Measurements from ENCODE around the gene STK32A.

The STK32A gene

DNA sequence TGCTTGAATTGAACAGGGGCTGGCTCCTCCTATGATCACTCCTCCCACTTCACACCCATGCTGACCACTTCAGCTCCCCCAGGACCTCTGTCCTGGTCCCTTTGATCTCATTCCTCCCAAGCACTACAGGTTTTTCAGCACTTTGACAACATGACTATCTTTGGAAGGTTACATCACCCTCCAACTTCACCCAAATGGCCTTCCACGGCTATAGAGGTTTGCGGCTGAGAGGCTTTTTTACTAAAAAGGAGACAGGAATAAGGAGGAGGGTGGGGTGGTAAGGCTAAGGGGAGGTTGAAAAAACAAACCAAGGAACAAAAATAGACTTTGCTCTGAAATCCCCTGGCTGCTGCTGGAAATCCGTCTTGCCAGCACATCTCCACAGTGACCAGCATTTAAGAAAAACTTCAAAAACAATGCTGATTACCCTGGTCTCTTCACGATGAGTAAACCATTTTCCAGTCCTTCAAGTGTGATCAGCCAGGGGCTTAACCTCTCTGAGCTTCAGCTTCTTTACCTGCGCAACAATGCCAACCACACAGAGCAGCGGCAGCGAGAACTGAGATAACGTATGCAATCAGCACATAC lies 172.4 kb downstream of the STK32A start:
- Histone ChIP-seq H3K4me3 (ENCODE audit: low read depth in 1 of 2, low read length in 2 of 2) (no peak overlapping the region), H3K27ac (ENCODE audit: low read length) (no peak overlapping the region), H3K79me2 (ENCODE audit: insufficient read depth, low read length) (no peaks in the 10 kb centered on the region), H3K9ac (ENCODE audit: low read depth, low read length) (no peak overlapping the region), H3K27me3 (ENCODE audit: insufficient read depth, low read length, poor library complexity) (no peaks in the 10 kb centered on the region), H3K4me1 (ENCODE audit: insufficient read depth, low read length) (no peaks in the 10 kb centered on the region), H3K9me3 (ENCODE audit: insufficient read depth, low read length, severe bottlenecking) (no peaks in the 10 kb centered on the region), H3K4me2 (ENCODE audit: insufficient read depth, low read length) (no peak overlapping the region), H4K20me1 (ENCODE audit: insufficient read depth, low read length) (no peaks in the 10 kb centered on the region), H3K36me3 (ENCODE audit: insufficient read depth, low read length) (no peaks in the 10 kb centered on the region), H2AFZ (ENCODE audit: low read depth, low read length) (no peak overlapping the region)
- TF ChIP-seq, protein P1, sequence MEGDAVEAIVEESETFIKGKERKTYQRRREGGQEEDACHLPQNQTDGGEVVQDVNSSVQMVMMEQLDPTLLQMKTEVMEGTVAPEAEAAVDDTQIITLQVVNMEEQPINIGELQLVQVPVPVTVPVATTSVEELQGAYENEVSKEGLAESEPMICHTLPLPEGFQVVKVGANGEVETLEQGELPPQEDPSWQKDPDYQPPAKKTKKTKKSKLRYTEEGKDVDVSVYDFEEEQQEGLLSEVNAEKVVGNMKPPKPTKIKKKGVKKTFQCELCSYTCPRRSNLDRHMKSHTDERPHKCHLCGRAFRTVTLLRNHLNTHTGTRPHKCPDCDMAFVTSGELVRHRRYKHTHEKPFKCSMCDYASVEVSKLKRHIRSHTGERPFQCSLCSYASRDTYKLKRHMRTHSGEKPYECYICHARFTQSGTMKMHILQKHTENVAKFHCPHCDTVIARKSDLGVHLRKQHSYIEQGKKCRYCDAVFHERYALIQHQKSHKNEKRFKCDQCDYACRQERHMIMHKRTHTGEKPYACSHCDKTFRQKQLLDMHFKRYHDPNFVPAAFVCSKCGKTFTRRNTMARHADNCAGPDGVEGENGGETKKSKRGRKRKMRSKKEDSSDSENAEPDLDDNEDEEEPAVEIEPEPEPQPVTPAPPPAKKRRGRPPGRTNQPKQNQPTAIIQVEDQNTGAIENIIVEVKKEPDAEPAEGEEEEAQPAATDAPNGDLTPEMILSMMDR (IDR thresholded peaks at IDR 0.05; ENCODE audit: borderline replicate concordance, extremely low read depth, low read length, poor library complexity, severe bottlenecking) = no peak
- TF ChIP-seq EZH2 (IDR thresholded peaks at IDR 0.05; ENCODE audit: borderline replicate concordance, low read depth, low read length, severe bottlenecking) = no peak
- ATAC-seq (ENCODE audit: insufficient read depth, low read depth) (no peak), DNase-seq (no peak)

DNA sequence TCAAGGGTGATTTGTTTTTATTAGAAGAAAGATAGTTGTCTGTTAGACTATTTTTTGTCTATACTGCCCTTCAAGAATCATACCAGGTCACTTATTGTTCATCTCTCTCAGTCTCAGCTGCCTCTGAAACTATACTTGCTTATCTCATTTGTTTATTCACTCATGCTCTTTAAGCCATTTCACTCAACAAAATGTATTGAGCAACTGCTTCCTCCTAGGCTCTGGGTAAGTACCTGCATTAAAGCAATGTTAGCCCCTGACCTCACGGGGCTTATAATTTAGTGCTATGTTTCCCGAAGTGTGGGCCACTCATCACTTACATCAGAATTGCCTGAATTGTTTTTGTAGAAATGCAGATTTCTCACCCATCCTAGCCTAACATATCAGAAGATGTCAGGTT lies 174.2 kb downstream of the STK32A start:
- no peaks in the 10 kb centered on the region for H4K20me1 ChIP-seq (ENCODE audit: insufficient read depth, low read length)
- no peaks in the 10 kb centered on the region for H3K4me1 ChIP-seq (ENCODE audit: insufficient read depth, low read length)
- no peak overlapping the region for H3K9ac ChIP-seq (ENCODE audit: low read depth, low read length)
- no peaks in the 10 kb centered on the region for H3K36me3 ChIP-seq (ENCODE audit: insufficient read depth, low read length)
- H3K27me3 ChIP-seq (ENCODE audit: insufficient read depth, low read length, poor library complexity) = no peaks in the 10 kb centered on the region
- ATAC-seq (ENCODE audit: insufficient read depth, low read depth) (no peak), DNase-seq (no peak)
- no peak for TF ChIP-seq EZH2 (IDR thresholded peaks at IDR 0.05; ENCODE audit: borderline replicate concordance, low read depth, low read length, severe bottlenecking)
- TF ChIP-seq, protein P1 (IDR thresholded peaks at IDR 0.05; ENCODE audit: borderline replicate concordance, extremely low read depth, low read length, poor library complexity, severe bottlenecking) = no peak
- H3K27ac ChIP-seq (ENCODE audit: low read length) = no peak overlapping the region
- H3K9me3 ChIP-seq (ENCODE audit: insufficient read depth, low read length, severe bottlenecking) = no peaks in the 10 kb centered on the region
- no peak overlapping the region for H3K4me2 ChIP-seq (ENCODE audit: insufficient read depth, low read length)
- H3K4me3 ChIP-seq (ENCODE audit: low read depth in 1 of 2, low read length in 2 of 2) = no peak overlapping the region
- H2AFZ ChIP-seq (ENCODE audit: low read depth, low read length) = no peak overlapping the region
- H3K79me2 ChIP-seq (ENCODE audit: insufficient read depth, low read length) = no peaks in the 10 kb centered on the region

DNA sequence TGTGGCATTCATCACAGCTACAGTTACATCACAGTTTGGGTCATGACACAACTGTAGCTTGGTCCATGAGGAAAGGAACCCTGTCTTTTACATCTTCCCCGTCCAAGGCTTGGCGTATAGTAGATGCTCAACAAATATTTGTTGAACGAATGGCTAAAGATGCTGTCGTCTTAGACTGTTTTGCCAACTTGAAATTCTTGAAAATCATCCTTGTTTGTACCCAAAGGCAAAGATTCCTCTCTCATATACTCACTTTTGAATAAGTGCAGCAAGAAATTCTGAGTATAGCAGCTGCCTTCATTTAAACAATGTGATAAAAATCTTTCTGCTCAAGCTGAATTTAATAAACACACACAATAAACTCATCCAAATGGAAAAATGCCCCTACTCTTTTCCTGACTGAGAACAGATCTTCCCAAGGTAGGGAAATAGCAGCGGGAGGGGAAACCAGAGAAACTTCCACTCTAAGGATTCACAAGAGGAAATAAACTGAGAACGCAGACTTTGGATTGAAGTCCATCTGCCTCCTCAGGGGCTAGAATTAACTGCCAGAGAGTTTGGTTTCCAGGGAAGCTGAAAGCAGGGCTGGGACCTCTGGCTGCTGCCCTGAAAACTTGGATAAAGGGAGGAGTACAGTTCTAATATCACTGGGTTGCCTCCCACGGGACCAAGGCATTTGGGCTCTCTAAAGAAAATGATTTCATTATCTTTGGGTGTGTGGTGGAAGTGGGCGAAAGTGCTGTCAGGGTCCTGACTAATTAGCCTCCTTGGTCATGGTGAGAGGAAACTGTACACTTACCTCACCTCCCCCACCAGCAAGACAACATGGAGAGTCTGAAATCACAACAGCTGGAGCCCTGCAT lies 175.9 kb downstream of the STK32A start:
- no peak for ATAC-seq (ENCODE audit: insufficient read depth, low read depth)
- H2AFZ ChIP-seq (ENCODE audit: low read depth, low read length) = no peak overlapping the region
- H3K27me3 ChIP-seq (ENCODE audit: insufficient read depth, low read length, poor library complexity) = no peaks in the 10 kb centered on the region
- no peaks in the 10 kb centered on the region for H3K79me2 ChIP-seq (ENCODE audit: insufficient read depth, low read length)
- no peaks in the 10 kb centered on the region for H3K4me1 ChIP-seq (ENCODE audit: insufficient read depth, low read length)
- no peak overlapping the region for H3K9ac ChIP-seq (ENCODE audit: low read depth, low read length)
- TF ChIP-seq, protein P1 (IDR thresholded peaks at IDR 0.05; ENCODE audit: borderline replicate concordance, extremely low read depth, low read length, poor library complexity, severe bottlenecking) = no peak
- no peak for TF ChIP-seq EZH2 (IDR thresholded peaks at IDR 0.05; ENCODE audit: borderline replicate concordance, low read depth, low read length, severe bottlenecking)
- no peak overlapping the region for H3K27ac ChIP-seq (ENCODE audit: low read length)
- no peaks in the 10 kb centered on the region for H3K36me3 ChIP-seq (ENCODE audit: insufficient read depth, low read length)
- no peak overlapping the region for H3K4me3 ChIP-seq (ENCODE audit: low read depth in 1 of 2, low read length in 2 of 2)
- no peak for DNase-seq
- H4K20me1 ChIP-seq (ENCODE audit: insufficient read depth, low read length) = no peaks in the 10 kb centered on the region
- H3K9me3 ChIP-seq (ENCODE audit: insufficient read depth, low read length, severe bottlenecking) = no peaks in the 10 kb centered on the region
- no peak overlapping the region for H3K4me2 ChIP-seq (ENCODE audit: insufficient read depth, low read length)

All from DND-41 (cell line).